Endothelial cell of hepatic sinusoid (primary cell): ENCODE data around the gene CYTH1.

Experiments
- in situ Hi-C: cut with HindIII; loops from 2 replicates; pipeline ENCODE4 v1.10.0; 2017; ENCODE audit warnings: low sequenced_read_pairs

Gene CYTH1

GRCh38 chr17:78739331-78739931 lies 42.6 kb downstream of the CYTH1 start:
- in situ Hi-C loops, result no loop called here

- in situ Hi-C loops, result no loop called here
These were observed 43.4 kb downstream of the CYTH1 start for GRCh38 chr17:78738698-78739097.

GRCh38 chr17:78738278-78738677 lies 43.8 kb downstream of the CYTH1 start:
- in situ Hi-C loops, result no loop called here

- in situ Hi-C loops, result no loop called here
These were observed 44.7 kb downstream of the CYTH1 start for GRCh38 chr17:78737332-78737731.

- in situ Hi-C loops, result no loop called here
These were observed 45.5 kb downstream of the CYTH1 start for GRCh38 chr17:78736526-78737079.

- in situ Hi-C loops, result no loop called here
These were observed 46.1 kb downstream of the CYTH1 start for GRCh38 chr17:78735832-78736525.

DNA sequence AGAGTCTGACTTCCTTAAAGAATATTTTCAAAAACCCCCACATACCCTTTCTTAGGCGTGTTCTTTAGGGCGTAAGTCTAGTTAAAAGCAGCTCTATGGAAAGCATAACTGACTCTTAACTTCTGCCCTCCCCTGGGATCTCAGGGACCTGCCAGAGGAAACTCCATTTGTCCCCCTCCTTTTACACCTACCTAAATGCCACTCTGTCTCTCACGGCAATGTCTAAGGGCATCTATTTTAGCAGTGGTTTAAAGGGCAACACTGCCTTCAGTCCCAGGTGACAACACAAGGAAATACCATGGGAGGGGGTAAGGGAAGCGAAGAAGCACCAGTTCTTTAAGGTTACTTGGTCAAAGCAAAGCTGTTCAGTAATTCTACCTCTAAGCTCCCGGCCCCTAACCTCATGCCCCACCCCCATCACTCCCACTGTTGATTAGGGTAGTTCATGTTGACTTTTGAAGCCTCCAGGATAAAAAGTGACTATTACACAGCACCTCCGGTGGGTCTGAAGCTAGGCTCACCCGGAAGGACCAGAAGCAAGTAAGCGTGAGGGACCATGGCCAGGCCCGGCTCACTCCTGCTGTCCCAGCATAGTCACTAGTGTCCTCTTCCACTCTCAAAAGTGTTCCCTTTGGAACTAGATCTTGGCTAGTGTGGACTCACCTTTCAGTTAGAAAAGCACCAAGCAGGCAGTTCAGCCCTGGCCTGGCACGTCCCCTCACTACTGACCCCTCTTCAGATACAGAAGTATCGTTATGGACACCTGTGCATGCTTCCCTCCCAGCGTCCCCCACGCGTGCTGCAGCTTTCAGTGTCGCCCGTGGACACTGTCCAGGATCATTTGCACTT lies 47.1 kb downstream of the CYTH1 start:
- in situ Hi-C loops, result no loop called here

DNA sequence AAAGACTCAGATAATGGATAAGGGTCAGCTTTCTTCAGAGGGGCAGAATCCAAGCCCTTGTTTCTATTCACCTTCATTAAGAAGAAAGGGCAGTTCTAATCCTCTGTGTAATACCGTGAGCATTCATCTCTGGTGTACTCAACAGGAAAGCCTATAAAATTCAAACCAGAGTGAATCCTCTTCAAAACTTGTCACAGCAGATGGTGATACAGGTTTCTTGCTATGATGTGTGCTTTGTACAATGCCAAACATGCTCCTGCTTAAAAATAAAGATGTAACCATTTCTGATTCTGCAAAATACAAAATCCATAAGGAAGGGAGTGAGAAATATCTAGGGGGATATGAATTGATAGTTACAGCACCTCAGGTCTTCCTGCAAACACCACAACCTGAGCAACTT lies 49.7 kb downstream of the CYTH1 start:
- in situ Hi-C loops, result no loop called here

- in situ Hi-C loops, result no loop called here
These were observed 50.2 kb downstream of the CYTH1 start for GRCh38 chr17:78731904-78732303.

DNA sequence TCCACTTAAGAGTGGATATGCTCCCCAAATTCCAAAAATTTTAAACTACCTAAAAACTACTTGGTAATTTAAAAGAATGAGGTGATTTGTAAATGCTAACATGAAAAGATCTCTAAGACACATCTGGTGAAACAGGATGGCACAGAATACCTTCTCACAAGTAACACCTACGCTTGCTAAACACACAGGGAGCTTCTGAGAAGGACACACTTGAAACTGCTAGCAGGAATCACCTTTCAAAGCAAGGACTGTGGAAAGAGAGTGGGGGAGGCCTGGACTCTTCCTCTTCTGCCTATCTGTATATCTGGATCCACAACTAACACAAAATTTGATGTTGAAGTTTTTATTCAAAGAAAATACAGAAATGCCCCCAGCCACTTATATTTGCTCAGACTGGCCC lies 52.4 kb downstream of the CYTH1 start:
- in situ Hi-C loops, result no loop called here

GRCh38 chr17:78728495-78728894 lies 53.6 kb downstream of the CYTH1 start:
- in situ Hi-C loops, result no loop called here

GRCh38 chr17:78727476-78728229 lies 54.4 kb downstream of the CYTH1 start:
- in situ Hi-C loops, result no loop called here

GRCh38 chr17:78727057-78727456 lies 55.0 kb downstream of the CYTH1 start:
- in situ Hi-C loops, result no loop called here

DNA sequence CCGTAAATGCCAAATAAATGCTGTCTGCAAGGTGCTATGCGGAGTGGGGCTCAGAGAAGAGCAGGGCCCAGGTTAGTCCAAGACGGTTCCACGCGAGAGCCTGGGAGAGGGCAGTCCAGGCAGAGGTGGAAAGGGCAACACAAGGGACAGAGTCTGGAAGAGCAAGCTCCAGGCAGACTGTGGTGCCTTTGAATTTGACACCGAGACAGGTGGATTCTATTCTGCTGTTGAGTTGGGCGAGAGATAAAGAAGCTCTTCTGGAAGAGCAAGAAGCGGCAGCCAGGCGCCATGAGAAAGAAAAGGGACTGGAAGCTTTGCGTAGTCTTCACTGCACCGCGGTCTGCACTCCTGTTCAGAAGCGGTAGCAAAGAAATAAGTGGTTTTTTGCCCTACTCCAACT lies 55.6 kb downstream of the CYTH1 start:
- in situ Hi-C loops, result no loop called here

DNA sequence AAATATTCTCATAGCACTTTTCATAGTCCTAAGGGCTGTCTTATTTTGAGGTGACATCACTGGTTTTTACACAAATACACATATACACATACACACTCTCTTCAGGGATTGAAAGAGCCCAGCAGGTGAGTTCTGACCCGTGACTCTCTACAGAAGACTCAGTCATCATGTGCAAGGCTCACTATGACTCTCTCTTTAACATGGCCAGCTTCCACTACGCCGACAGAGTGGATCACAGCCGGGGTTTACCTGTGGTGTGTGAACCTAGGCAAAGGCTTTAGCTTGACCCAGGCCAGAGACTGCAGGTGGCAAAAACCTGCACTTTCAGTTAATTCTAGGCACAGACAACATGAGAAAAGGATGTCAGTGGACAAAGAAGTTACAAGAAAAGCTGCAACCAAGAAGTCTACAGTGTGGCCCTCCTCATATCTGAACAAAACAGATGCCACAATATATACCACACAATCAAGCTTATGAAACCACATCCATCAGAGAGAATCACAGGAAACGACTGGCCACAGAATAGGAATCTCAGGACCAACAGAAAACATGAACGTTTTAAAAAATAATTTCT lies 56.5 kb downstream of the CYTH1 start:
- in situ Hi-C loops, result no loop called here

GRCh38 chr17:78724999-78725398 lies 57.1 kb downstream of the CYTH1 start:
- in situ Hi-C loops, result no loop called here

DNA sequence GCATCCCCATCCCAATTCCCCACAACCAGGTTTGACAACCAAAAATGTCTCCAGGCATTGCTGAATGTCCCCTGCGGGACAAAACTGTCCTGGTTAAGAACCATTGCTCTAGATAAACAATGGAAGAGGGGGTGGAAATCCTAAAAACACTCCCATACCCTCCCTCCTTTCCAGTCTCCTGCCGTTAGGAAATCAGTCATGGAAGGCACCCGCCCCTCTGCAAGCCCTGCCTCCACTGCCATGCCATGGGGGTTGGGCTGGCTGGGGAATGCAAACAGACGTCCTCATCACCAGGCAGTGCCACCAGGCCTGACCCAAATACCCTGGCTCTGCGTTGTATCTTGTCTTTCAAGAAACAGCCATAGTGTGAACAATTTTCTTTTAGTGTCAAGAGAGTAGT lies 57.5 kb downstream of the CYTH1 start:
- in situ Hi-C loops, result no loop called here

DNA sequence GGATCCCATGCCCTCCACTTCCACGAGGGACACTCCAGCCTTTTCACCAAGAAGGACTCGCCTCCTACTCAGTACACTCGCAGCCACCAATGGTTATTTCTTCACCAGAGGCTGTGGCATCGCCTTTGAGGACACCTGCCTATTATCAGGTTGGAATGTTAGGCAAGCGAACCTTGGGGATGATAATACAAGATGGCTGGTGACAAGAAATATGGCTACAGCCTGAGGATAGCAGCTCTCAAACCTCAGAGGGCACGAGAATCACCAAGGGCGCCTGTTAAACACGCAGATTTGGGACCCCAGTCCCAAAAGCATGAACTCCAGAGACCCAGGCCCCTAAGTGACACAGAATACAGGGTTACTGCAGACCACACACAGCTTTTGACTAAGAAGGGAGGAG lies 58.1 kb downstream of the CYTH1 start:
- in situ Hi-C loops, result no loop called here

- in situ Hi-C loops, result no loop called here
These were observed 58.9 kb downstream of the CYTH1 start for GRCh38 chr17:78723001-78723796.

GRCh38 chr17:78722246-78722761 lies 59.8 kb downstream of the CYTH1 start:
- in situ Hi-C loops, result no loop called here
